Naive thymus-derived CD8-positive, alpha-beta T cell (primary cell): Measurements from ENCODE around the gene RAB11FIP4. TPM values are rescaled to one million over a fixed set of nuclear protein-coding genes. Genes with fewer than 3 reads are reported as not detected.

Experiments used
- ATAC-seq, 2 donors: fragments of 150-1000 bp; cut with Tn5 transposase in 1 of 2; sonication (Bioruptor Pico), chemical (Tn5 transposase) in 1 of 2; 1 replicate in 1 of 2; 2 replicates in 1 of 2; pipeline ENCODE4 v1.10.0; 2021; ENCODE audit warnings: mild to moderate bottlenecking in 2 of 2, moderate library complexity in 2 of 2
- POLR2A ChIA-PET: fragments of 350-600 bp; sonication (Branson Sonifier 250); formaldehyde crosslinking; loops from one replicate; lab custom pipeline; 2021; ENCODE audit warnings: antibody characterized with exemption; lab: Charles Lee
- DNase-seq, 10 donors: peaks; one replicate each; pipeline versions ENCODE4 v3.0.0 to v3.0.0-alpha.2; 2020 to 2022
- H3K27ac Mint-ChIP-seq, 10 donors: one replicate each; pipeline ENCODE4 v1.8.0; 2020 to 2022; ENCODE audit warnings: mild to moderate bottlenecking in 10 of 10, mixed read lengths in 10 of 10, moderate library complexity in 4 of 10, inconsistent platforms in 1 of 10
- H3K27me3 Mint-ChIP-seq, 5 donors: one replicate each; pipeline ENCODE4 v1.8.0; 2021 to 2022; ENCODE audit warnings: mixed read lengths in 5 of 5
- H3K36me3 Mint-ChIP-seq, 3 donors: one replicate each; pipeline ENCODE4 v1.8.0; 2020 to 2022; ENCODE audit warnings: mixed read lengths in 3 of 3, mild to moderate bottlenecking in 2 of 3, inconsistent platforms in 1 of 3
- H3K4me1 Mint-ChIP-seq, 4 donors: one replicate each; pipeline ENCODE4 v1.8.0; 2021 to 2022; ENCODE audit warnings: mixed read lengths in 4 of 4
- H3K4me3 Mint-ChIP-seq, 10 donors: one replicate each; pipeline ENCODE4 v1.8.0; 2020 to 2022; ENCODE audit warnings: mild to moderate bottlenecking in 10 of 10, mixed read lengths in 10 of 10, moderate library complexity in 6 of 10, inconsistent platforms in 1 of 10
- H3K9me3 Mint-ChIP-seq, 9 donors: one replicate each; pipeline ENCODE4 v1.8.0; 2020 to 2022; ENCODE audit warnings: mixed read lengths in 9 of 9, mild to moderate bottlenecking in 3 of 9, inconsistent platforms in 1 of 9, moderate library complexity in 1 of 9
- polyA plus RNA-seq, 3 donors: library from polyadenylated mRNA; unstranded; fragments of 300-500 nt; fragmentation: Illumina TruSeq; gene quantifications; one replicate each; pipeline ENCODE4 v1.2.3, GENCODE V29; 2021
- total RNA-seq, 8 experiments: library from RNA in 2 of 8; stranded (reverse) in 2 of 8; gene quantifications; one replicate each; pipeline ENCODE4 v1.2.3 and lab custom pipeline; 2021 to 2026

The RAB11FIP4 gene
- total and polyA plus RNA-seq, 5 experiments from 2014 or later: 14.9 to 51.1 (median 18.6) TPM

DNA sequence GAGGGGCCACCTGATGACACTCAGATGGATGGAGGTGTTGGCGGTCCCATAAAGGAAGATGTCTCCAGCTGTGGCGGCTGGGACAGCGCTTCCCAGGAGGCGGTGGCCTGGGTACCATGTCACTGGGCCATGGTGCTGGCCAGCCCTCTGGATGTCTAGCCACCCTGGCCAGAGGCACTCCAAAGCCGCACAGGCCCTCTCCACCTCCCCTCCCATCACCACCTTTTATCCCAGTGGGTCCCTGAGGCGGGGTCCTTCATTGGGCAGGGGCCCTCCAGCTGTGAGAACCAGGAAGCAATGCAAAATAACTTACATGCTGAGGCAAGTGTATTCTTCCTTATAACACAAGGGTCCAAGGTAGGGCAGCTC is 23.1 kb downstream of the RAB11FIP4 start:
- Mint-ChIP-seq H3K9me3 (no peaks in the 10 kb centered on the region), H3K4me3 (no peak overlapping the region), H3K27me3 (peaks cover 0 to 3% (median 0%) of the 10 kb centered on the region in 5 donors), H3K27ac (no peak overlapping the region), H3K36me3 (no peaks in the 10 kb centered on the region), H3K4me1 (peaks cover 0 to 3% (median 0%) of the 10 kb centered on the region in 4 donors)
- POLR2A ChIA-PET: no interaction called here
- DNase-seq: no peak
- no peak for ATAC-seq

DNA sequence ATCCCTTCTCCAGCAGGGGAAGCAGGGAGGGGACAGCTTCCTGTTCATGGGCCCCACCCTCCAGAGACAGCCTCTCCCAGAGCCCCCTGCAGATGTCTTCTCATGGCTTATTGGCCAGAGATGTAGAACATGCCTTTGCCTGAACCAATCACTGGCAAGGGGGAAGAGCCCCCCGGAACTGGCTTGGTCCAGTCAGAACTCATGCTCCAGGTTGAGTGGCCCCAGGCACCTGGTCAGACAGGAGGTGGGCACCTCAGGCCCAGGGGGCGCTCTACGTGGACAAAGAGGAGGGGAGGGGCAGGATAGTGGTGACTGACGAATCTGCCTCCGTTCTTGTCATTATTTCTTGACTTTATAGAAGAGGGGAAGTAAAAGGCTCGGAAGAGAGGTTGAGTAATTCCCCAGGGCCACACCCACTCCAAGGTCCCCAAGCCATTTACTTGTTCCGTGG is 23.6 kb downstream of the RAB11FIP4 start:
- no peak overlapping the region for H3K27ac Mint-ChIP-seq
- no peak for ATAC-seq
- H3K4me1 Mint-ChIP-seq: peaks cover 0 to 3% (median 0%) of the 10 kb centered on the region in 4 donors
- H3K36me3 Mint-ChIP-seq: no peaks in the 10 kb centered on the region
- peaks cover 0 to 1% (median 0%) of the 10 kb centered on the region in 5 donors for H3K27me3 Mint-ChIP-seq
- DNase-seq: no peak
- H3K4me3 Mint-ChIP-seq: no peak overlapping the region
- POLR2A ChIA-PET: no interaction called here
- H3K9me3 Mint-ChIP-seq: no peaks in the 10 kb centered on the region

DNA sequence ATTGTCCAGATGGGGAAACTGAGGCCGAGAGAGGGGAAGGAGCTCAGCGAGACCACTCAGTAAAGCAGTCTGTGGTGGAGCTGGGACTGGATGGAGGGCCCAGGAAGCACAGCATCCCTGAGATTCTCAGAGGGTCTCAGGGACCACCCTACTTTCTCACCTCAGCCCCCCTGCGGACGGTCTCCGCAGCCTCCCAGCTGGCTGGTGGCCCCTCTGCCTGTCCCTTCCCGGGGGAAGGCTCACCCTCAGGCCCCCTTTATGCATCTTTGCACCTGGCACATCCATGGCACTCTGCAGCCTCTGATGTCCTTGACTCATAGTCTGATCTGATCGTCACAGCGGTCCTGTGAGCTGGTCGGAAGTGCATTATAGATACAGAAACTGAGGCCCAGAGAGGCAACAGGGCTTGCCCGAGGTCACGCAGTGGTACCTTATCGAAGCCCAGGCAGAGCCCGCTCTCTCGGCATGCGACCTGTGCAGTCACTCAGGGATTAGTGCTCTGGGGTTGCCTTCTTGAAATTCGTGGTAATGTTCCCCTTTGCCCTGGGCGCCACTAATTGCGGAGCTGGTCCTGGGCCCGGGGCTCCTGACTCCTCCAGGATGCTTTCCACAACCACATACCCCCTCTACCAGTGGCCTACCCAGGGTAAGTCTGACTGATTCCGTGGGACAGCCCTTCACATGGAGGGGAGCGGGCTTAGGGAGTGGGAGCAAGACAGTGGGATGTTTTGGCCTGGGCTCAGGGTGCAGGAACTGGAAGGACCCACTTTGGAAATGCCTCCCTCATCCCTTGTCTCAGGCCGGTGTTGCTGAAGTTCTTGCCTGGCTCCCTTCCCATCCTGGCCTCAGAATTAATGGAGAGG is 24.4 kb downstream of the RAB11FIP4 start:
- DNase-seq (no peak), ATAC-seq (no peak)
- H3K36me3 Mint-ChIP-seq: no peaks in the 10 kb centered on the region
- H3K27ac Mint-ChIP-seq: no peak overlapping the region
- no peaks in the 10 kb centered on the region for H3K27me3 Mint-ChIP-seq
- H3K4me3 Mint-ChIP-seq: no peak overlapping the region
- H3K4me1 Mint-ChIP-seq: peaks cover 0 to 3% (median 0%) of the 10 kb centered on the region in 4 donors
- POLR2A ChIA-PET: no interaction called here
- H3K9me3 Mint-ChIP-seq: no peaks in the 10 kb centered on the region

DNA sequence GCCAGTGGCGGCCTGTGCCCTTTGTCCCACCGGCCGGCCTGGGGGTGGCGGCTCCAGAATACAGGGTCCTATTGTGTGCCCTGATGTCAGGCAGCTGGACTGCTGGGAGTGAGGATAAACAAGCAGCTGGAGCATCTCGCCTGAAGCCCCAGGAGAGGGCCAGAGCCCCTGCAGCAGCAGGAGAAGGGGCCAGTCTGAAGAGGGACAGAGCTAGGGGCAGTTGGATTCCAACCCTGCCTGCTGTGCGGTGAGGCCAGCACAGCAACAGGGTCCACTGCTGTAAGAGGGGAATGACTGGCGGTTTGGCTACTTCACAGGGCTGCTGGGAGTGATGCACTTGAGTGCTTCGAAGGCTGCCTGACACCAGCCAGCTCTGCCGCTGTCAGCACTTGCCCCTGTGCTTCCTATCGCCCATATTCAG is 25.0 kb downstream of the RAB11FIP4 start:
- no peak for DNase-seq
- H3K27me3 Mint-ChIP-seq: no peaks in the 10 kb centered on the region
- H3K9me3 Mint-ChIP-seq: no peaks in the 10 kb centered on the region
- no peak overlapping the region for H3K4me3 Mint-ChIP-seq
- peaks cover 0 to 3% (median 0%) of the 10 kb centered on the region in 4 donors for H3K4me1 Mint-ChIP-seq
- no peak for ATAC-seq
- POLR2A ChIA-PET: no interaction called here
- no peak overlapping the region for H3K27ac Mint-ChIP-seq
- no peaks in the 10 kb centered on the region for H3K36me3 Mint-ChIP-seq

DNA sequence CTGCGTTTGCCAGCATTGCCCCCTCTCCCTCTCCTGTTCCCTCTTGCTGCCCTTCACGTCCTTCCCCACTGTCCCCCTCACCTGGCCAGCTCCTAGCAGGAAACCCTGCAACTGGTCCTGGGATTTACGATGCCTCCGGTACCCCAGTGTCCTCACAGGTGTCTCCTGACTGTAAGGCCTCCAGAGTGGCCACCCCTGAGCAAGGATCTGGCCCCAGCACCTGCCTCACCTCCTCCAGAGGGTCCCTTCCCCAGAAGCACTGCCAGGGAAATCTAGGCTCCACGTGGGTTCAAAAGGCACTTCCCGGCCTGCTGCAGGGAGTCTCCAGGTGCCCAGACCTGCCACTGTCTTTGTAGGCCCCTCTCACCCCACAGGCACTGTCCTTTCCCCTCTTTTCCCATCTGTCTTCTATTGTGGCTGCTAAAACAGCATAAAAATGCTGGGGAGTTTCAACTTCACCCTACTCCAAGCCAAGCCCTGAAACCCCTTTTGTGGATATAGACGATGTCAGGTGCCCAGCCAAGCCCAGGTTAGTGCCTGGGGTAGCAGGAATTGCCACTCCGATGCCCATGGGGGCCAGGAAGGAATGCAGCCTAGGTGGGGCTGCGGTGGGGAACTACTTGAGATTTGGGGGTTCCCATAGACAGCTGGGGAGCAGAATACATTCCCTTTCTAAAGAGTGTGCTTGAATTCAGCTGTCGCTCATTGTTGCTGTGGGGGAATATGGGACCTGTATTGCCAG is 25.7 kb downstream of the RAB11FIP4 start:
- Mint-ChIP-seq H3K4me1 (peaks cover 0 to 3% (median 0%) of the 10 kb centered on the region in 4 donors), H3K4me3 (no peak overlapping the region), H3K9me3 (peaks cover 0 to 4% (median 2%) of the 10 kb centered on the region in 9 donors), H3K27me3 (no peaks in the 10 kb centered on the region), H3K27ac (no peak overlapping the region), H3K36me3 (peaks cover 0 to 1% (median 1%) of the 10 kb centered on the region in 3 donors)
- no peak for DNase-seq
- POLR2A ChIA-PET: no interaction called here
- no peak for ATAC-seq

DNA sequence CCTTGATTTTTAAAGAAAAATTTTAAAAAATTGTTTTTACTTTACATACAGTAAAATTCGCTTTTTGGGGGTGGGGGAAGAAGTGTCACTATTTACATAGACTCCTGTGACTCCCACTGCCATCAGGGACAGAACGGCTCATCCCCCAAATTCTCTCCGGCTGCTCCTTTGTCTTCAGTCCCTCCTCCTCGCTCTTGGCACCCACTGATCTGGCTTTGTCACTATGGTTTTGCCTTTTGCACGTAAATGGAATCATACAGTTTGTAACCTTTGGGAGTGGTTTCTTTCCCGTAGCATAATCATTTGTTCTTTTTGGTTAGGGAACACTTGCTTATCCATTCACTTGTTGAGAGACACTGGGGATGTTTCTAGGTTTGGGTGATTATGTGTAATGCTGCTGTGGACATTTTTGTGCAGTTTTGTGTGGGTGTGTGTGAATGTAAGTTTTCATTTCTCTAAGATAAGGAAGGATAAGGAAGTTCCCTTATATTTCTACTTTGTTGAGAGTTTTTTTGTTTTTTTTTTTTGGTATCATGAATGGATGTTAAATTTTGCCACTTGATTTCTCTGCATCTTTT is 27.4 kb downstream of the RAB11FIP4 start:
- Mint-ChIP-seq H3K4me3 (no peak overlapping the region), H3K36me3 (peaks cover 3 to 11% (median 4%) of the 10 kb centered on the region in 3 donors), H3K9me3 (peaks cover 0 to 19% (median 8%) of the 10 kb centered on the region in 9 donors), H3K27me3 (peaks cover 0 to 5% (median 0%) of the 10 kb centered on the region in 5 donors), H3K4me1 (peaks cover 0 to 3% (median 0%) of the 10 kb centered on the region in 4 donors), H3K27ac (no peak overlapping the region)
- POLR2A ChIA-PET: no interaction called here
- DNase-seq: no peak
- ATAC-seq: no peak

DNA sequence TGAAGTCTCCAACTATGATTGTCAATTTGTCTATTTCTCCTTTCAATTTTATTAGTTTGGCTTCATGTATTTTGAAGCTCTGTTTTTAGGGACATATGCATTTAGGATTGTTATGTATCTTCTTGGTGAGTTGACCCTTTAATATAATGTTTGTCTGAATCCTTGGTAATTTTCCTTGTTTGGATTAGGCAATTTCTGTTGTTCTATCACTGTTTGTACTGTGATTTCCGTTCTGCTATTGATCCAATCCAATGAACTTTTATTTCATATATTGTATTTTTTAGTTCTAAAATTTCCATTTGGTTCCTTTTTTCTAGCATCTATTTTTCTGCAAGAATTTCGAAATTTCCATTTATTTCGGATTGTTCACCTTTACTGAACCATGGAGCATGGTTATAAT is 31.0 kb downstream of the RAB11FIP4 start:
- Mint-ChIP-seq H3K27ac (no peak overlapping the region), H3K4me1 (no peaks in the 10 kb centered on the region), H3K4me3 (no peak overlapping the region), H3K9me3 (peaks cover 0 to 22% (median 9%) of the 10 kb centered on the region in 9 donors), H3K36me3 (peaks cover 3 to 11% (median 4%) of the 10 kb centered on the region in 3 donors), H3K27me3 (peaks cover 0 to 11% (median 0%) of the 10 kb centered on the region in 5 donors)
- ATAC-seq (no peak), DNase-seq (no peak)
- POLR2A ChIA-PET: no interaction called here

DNA sequence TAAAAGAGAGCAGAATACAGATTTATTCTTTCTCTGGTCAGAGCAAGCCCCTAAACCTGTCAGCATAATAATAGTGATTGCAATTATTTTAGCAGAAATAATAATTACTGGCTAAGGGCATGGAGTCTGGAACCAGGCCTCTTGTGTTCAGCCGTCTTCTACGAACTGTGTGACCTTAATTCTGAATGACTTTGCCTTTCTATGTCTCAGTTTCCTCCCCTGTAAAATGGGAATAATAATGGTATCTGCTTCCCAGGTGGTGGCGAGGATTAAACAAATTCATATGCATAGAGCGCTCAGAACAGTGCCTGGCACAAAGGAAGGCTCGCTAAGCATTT is 33.4 kb downstream of the RAB11FIP4 start:
- no peak for ATAC-seq
- POLR2A ChIA-PET: no interaction called here

DNA sequence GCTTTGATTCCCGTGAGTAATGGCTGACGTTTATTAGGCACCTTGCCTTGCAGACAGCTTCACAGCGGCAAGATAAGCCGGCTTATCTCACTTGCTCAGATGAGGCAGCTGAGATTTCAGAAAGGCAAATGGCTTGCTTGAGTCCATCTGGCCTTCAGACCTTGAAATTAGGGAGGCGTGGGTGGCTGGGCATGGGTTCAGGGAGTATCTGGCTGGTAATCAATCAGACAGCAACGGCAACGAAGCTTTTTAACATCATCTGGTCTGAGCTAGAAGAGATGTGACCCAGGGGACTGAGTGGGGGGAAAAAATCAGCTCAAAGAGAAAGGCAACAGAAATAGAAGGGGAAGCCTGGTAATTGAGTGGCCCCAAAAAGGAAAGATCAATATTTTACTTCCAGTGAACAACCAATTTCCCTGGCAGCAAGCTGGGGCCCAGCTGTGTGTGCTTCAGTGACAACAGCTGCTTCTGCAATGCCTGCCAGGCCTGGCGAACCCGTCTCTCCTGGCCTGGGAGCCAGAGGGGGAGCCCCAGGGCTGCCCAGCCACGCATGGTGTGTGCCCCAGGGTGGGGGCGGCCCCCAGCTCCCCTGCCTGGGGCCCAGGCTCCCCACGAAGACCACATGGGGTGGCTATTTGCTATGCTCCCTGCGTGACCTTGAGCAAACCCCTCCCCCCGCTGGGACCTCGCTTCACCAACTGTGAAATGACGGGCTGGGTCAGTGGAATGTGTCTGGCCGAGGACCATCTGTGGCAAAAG is 34.0 kb downstream of the RAB11FIP4 start:
- H3K9me3 Mint-ChIP-seq: peaks cover 0 to 22% (median 9%) of the 10 kb centered on the region in 9 donors
- ATAC-seq (no peak), DNase-seq (no peak)
- H3K27ac Mint-ChIP-seq: no peak overlapping the region
- peaks cover 4 to 11% (median 8%) of the 10 kb centered on the region in 3 donors for H3K36me3 Mint-ChIP-seq
- H3K4me1 Mint-ChIP-seq: peaks cover 0 to 3% (median 0%) of the 10 kb centered on the region in 4 donors
- peaks cover 6 to 18% (median 9%) of the 10 kb centered on the region in 5 donors for H3K27me3 Mint-ChIP-seq
- no peak overlapping the region for H3K4me3 Mint-ChIP-seq
- POLR2A ChIA-PET: no interaction called here

More for the DNA sequence above, 33.4 kb downstream of the RAB11FIP4 start:
- Mint-ChIP-seq H3K4me1 (peaks cover 0 to 2% (median 0%) of the 10 kb centered on the region in 4 donors), H3K9me3 (peaks cover 0 to 22% (median 9%) of the 10 kb centered on the region in 9 donors), H3K27me3 (peaks cover 4 to 13% (median 7%) of the 10 kb centered on the region in 5 donors), H3K27ac (no peak overlapping the region), H3K4me3 (no peak overlapping the region), H3K36me3 (peaks cover 3 to 11% (median 6%) of the 10 kb centered on the region in 3 donors)
- no peak for DNase-seq

DNA sequence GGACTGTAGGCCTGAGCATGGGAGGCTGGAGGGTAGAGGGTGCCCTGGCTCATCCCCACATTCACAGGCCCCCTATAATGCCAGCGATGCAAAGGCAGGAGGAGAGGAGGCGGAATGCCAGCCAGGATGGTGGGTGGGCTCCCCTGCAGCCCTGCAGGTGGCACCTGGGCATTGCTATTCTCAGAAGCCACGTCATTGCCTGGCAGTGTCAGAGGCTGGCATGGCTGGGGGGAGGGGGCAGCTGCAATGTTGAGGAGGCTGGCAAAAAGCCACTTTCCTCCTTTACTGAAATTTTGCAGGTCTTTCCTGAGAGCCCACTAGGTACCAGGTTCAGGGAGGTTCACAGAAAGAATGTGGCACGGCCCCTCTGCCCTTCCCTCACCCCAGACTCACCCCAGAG is 36.2 kb downstream of the RAB11FIP4 start:
- Mint-ChIP-seq H3K9me3 (peaks cover 0 to 13% (median 3%) of the 10 kb centered on the region in 9 donors), H3K4me1 (peaks cover 2 to 6% (median 3%) of the 10 kb centered on the region in 4 donors), H3K27me3 (peaks cover 6 to 34% (median 18%) of the 10 kb centered on the region in 5 donors), H3K36me3 (peaks cover 4 to 7% (median 6%) of the 10 kb centered on the region in 3 donors), H3K4me3 (no peak overlapping the region), H3K27ac (peak overlapping the region in 3 of 10 donors; percentile 27 to 69 (median 56))
- POLR2A ChIA-PET: no interaction called here
- DNase-seq: no peak
- no peak for ATAC-seq

DNA sequence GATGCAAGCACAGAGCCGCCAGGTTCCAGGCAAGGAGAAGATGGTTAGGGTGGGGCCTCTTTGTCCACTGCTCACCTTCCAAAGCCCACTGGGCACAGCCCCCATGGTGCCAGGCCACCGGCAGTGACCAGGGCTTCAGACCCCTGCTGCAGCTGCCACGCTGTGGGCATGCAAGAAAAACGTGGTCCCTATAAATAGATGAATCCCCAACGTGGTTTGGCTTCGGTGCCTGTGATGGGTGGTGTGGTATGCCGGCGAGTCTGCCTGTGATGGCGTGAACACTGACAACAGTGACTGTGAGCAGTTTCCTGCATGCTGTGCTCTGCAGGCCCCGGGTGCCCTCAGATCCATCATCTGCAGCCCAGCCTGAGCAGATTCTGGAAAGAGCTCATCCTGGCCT is 36.6 kb downstream of the RAB11FIP4 start:
- DNase-seq (no peak), ATAC-seq (no peak)
- peak overlapping the region in 1 of 10 donors; percentile 21 for H3K27ac Mint-ChIP-seq
- peaks cover 3 to 10% (median 6%) of the 10 kb centered on the region in 4 donors for H3K4me1 Mint-ChIP-seq
- H3K4me3 Mint-ChIP-seq: no peak overlapping the region
- peaks cover 4 to 6% (median 5%) of the 10 kb centered on the region in 3 donors for H3K36me3 Mint-ChIP-seq
- peaks cover 0 to 9% (median 3%) of the 10 kb centered on the region in 9 donors for H3K9me3 Mint-ChIP-seq
- POLR2A ChIA-PET: no interaction called here
- H3K27me3 Mint-ChIP-seq: peaks cover 6 to 39% (median 19%) of the 10 kb centered on the region in 5 donors

DNA sequence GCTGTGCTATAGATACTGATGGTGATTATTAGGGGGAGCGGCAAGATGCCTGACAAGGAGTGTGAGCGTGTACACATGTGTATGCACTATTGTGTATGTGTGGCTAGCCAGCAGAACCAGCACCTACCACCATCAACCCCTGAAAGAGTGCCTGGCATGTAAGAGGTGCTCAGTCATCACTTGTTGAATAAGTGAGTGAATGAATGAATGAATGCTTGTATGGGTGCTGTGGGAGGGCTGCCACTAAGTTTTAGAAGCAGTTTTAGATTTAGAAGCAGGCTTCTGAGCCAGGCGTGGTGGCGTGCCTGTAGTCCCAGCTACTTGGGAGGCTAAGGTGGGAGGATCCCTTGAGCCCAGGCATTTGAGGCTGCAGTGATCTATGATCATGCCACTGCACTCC is 37.0 kb downstream of the RAB11FIP4 start:
- Mint-ChIP-seq H3K36me3 (peaks cover 1 to 4% (median 3%) of the 10 kb centered on the region in 3 donors), H3K27me3 (peaks cover 7 to 41% (median 16%) of the 10 kb centered on the region in 5 donors), H3K9me3 (peaks cover 0 to 5% (median 3%) of the 10 kb centered on the region in 9 donors), H3K27ac (peak overlapping the region in 1 of 10 donors; percentile 21), H3K4me1 (peaks cover 3 to 14% (median 10%) of the 10 kb centered on the region in 4 donors), H3K4me3 (no peak overlapping the region)
- DNase-seq: no peak
- POLR2A ChIA-PET: no interaction called here
- no peak for ATAC-seq
